Vagina (tissue), 2 donors: ENCODE measurements around the gene GAB2. TPM values are rescaled to one million over a fixed set of nuclear protein-coding genes. Genes with fewer than 3 reads are reported as not detected.

Source experiments
- DNase-seq, 2 donors: peaks; one replicate each; pipeline ENCODE4 v3.0.0-alpha.2; 2017; ENCODE audit errors: extremely low spot score in 2 of 2
- H3K27ac ChIP-seq: fragments of 200-600 bp; sonication (generic); one replicate; pipeline ENCODE4 v1.5.1; 2019
- H3K27me3 ChIP-seq: fragments of 200-600 bp; sonication (generic); one replicate; pipeline ENCODE4 v1.5.1; 2019
- H3K36me3 ChIP-seq, 2 donors: fragments of 200-600 bp; sonication (generic); one replicate each; pipeline ENCODE4 v1.5.1; 2017 to 2019
- H3K4me1 ChIP-seq: fragments of 200-600 bp; sonication (generic); one replicate; pipeline ENCODE4 v1.5.1; 2019
- H3K4me3 ChIP-seq, 2 donors: fragments of 200-600 bp; sonication (generic); 1 replicate in 1 of 2; 2 replicates in 1 of 2; pipeline ENCODE4 v1.5.1; 2016 to 2019
- H3K9me3 ChIP-seq: fragments of 200-600 bp; sonication (generic); one replicate; pipeline ENCODE4 v1.5.1; 2019
- POLR2A ChIP-seq, 2 donors: fragments of 450-650 bp; IDR thresholded peaks; one replicate each; pipeline ENCODE4 v1.6.1; 2017; ENCODE audit warnings: antibody characterized with exemption in 2 of 2, mild to moderate bottlenecking in 2 of 2, moderate library complexity in 2 of 2
- POLR2AphosphoS5 ChIP-seq, 2 donors: sonication (generic); formaldehyde crosslinking; IDR thresholded peaks; one replicate each; pipeline ENCODE4 v1.9.0; 2017; ENCODE audit warnings: antibody characterized with exemption in 2 of 2, mild to moderate bottlenecking in 2 of 2, low read depth in 1 of 2; ENCODE audit not compliant: insufficient read depth in 1 of 2
- intact Hi-C: fragments of 100-400 bp; cut with DNase I; formaldehyde crosslinking; loops from one replicate; pipeline ENCODE4 v1.15.1; 2023
- total RNA-seq: library from RNA; depleted of rRNA; stranded (reverse); fragments of >200 nt; gene quantifications from one replicate; pipeline ENCODE4 v1.2.3, GENCODE V29; 2016
- TF ChIP-seq, protein P1 (sequence below), 3 experiments: fragments of 450-650 bp in 2 of 3; fragments of 200-600 bp in 1 of 3; sonication (generic) in 1 of 3; IDR thresholded peaks; one replicate each; pipeline ENCODE4 v1.5.1; 2017 to 2019; ENCODE audit warnings: antibody characterized with exemption in 3 of 3, mild to moderate bottlenecking in 2 of 3, moderate library complexity in 2 of 3

The GAB2 gene
- total RNA-seq, 1 donor from 2014 or later: 24.6 TPM

DNA sequence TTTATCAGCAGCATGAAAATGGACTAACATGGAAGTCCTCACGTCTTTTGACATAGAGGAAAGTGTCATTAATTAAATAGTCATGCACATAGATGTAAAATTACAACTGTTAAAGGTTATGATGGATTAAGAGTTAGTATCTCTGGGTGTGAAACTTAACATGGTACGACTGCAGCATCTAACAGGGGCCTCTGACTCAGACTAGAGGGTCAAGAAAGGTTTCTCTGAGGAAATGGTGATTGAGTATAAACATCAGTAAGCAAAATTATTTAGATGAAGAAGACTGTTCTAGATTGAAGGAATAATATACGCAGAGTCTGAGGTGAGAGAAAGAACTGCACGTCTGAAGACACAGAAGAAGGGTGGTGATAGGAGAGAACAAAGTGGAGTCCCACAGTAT lies 42.1 kb upstream of the GAB2 start:
- TF ChIP-seq POLR2AphosphoS5 (IDR thresholded peaks at IDR 0.05; ENCODE audit: insufficient read depth in 1 of 2, low read depth in 1 of 2) (no peak), POLR2A (IDR thresholded peaks at IDR 0.05) (no peak)
- TF ChIP-seq, protein P1, sequence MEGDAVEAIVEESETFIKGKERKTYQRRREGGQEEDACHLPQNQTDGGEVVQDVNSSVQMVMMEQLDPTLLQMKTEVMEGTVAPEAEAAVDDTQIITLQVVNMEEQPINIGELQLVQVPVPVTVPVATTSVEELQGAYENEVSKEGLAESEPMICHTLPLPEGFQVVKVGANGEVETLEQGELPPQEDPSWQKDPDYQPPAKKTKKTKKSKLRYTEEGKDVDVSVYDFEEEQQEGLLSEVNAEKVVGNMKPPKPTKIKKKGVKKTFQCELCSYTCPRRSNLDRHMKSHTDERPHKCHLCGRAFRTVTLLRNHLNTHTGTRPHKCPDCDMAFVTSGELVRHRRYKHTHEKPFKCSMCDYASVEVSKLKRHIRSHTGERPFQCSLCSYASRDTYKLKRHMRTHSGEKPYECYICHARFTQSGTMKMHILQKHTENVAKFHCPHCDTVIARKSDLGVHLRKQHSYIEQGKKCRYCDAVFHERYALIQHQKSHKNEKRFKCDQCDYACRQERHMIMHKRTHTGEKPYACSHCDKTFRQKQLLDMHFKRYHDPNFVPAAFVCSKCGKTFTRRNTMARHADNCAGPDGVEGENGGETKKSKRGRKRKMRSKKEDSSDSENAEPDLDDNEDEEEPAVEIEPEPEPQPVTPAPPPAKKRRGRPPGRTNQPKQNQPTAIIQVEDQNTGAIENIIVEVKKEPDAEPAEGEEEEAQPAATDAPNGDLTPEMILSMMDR (IDR thresholded peaks at IDR 0.05): no peak
- peaks cover 0 to 9% of the 10 kb centered on the region in 2 donors for H3K36me3 ChIP-seq

DNA sequence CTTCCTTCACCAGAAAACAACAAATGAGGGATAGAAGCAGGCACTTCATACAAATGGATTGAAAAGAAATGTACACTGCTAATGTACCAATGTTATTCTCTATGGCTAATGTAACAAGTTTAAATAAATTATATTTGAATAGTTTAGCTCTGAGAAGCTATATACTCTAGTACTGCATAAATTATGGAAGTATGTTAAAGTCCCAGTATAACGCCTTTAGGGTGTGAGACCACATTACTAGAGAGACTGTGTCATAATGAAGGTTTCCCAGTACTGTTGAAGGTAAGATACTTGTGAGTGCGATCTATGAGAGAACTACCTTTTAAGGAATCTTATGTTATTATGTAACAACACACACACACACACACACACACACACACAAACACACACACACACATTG lies 39.8 kb upstream of the GAB2 start:
- Histone ChIP-seq H3K4me3 (no peak overlapping the region), H3K4me1 (no peaks in the 10 kb centered on the region), H3K9me3 (no peaks in the 10 kb centered on the region), H3K36me3 (peaks cover 0 to 9% of the 10 kb centered on the region in 2 donors), H3K27me3 (no peaks in the 10 kb centered on the region), H3K27ac (no peak overlapping the region)
- TF ChIP-seq, protein P1 (IDR thresholded peaks at IDR 0.05): no peak
- TF ChIP-seq POLR2A (IDR thresholded peaks at IDR 0.05) (no peak), POLR2AphosphoS5 (IDR thresholded peaks at IDR 0.05; ENCODE audit: insufficient read depth in 1 of 2, low read depth in 1 of 2) (no peak)
- intact Hi-C loops: no loop called here
- DNase-seq: no peak

More for the DNA sequence above, 42.1 kb upstream of the GAB2 start:
- no peak overlapping the region for H3K4me3 ChIP-seq
- DNase-seq: no peak
- H3K27me3 ChIP-seq: no peaks in the 10 kb centered on the region
- H3K4me1 ChIP-seq: no peaks in the 10 kb centered on the region
- H3K27ac ChIP-seq: no peak overlapping the region
- no peaks in the 10 kb centered on the region for H3K9me3 ChIP-seq
- intact Hi-C loops: no loop called here

DNA sequence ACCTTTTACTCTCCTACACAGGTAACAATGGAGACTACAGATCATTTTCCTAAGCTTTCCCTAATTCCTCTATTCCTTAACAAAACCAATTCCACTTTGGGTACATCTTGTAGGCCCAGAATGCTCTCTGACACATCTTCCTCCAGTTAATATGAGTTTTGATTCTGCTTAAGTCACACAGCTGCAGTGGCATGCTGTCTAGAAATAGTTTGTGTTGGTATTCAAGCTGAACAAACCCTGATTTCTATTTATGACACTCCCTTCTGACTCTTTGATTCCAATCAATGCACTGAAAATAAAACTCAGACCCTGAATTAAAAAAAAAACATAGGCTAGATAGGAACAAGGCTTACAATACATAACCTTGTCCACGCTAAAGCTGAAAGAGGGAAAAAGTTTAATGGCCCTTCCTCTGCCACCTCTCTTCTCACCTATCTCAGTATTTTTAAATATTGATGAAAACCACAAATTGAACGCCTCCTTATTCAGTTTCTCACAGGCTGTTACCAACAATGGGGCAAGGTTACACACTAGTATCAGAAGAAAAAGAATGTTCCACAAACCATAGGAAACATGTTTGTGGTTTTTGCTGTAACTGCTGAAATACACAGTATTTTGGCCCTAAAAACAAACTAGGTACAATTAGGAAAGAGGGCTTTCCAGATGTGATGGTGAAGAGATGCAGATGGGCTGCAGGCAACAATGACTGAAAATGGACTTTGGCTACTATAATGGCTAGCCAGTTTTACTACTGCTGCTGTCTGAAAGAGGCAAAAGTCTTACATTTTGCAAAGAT lies 35.7 kb upstream of the GAB2 start:
- Histone ChIP-seq H3K27me3 (no peaks in the 10 kb centered on the region), H3K36me3 (no peaks in the 10 kb centered on the region), H3K4me3 (no peak overlapping the region), H3K9me3 (no peaks in the 10 kb centered on the region), H3K27ac (no peak overlapping the region), H3K4me1 (no peaks in the 10 kb centered on the region)
- no peak for DNase-seq
- intact Hi-C loops: no loop called here
- TF ChIP-seq POLR2AphosphoS5 (IDR thresholded peaks at IDR 0.05; ENCODE audit: insufficient read depth in 1 of 2, low read depth in 1 of 2): no peak
- TF ChIP-seq, protein P1 (IDR thresholded peaks at IDR 0.05): no peak
- TF ChIP-seq POLR2A (IDR thresholded peaks at IDR 0.05): no peak

DNA sequence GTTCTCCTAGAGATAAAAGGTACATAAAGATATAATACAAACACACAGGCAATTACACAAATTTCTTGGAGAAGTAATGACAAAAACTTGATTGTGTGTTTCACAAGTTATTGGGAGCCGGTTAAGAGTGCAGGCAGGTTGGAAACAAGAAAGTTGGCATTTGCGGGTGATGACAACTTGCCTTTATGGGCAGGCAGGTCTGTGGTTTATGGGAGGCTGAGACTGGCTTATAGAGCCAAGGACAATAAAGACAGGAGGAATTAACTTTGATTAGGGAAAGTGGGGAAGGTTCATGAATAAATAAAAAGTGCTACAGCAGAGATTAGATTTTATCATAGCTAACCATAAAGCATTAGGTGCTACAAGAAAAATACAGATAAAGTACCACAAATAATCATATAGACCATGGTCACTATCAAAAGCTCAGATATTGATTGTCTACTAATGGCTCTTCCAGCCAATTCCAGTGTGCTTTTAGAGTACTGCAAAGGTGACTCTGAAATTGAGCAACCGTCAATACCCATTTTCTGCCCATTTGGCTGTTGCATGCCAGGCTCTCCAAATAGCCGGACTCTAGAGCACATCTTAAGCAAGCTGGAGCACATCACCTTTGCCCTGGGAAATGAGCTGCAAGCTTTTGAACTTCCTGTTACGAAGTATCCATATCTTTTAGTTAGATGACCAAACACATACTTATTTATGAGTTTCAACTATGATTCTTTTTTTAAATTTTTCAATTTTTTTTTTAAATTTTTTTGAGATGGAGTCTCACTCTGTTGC lies 33.9 kb upstream of the GAB2 start:
- no peak for DNase-seq
- no peak overlapping the region for H3K27ac ChIP-seq
- intact Hi-C loops: no loop called here
- TF ChIP-seq, protein P1 (IDR thresholded peaks at IDR 0.05): no peak
- TF ChIP-seq POLR2AphosphoS5 (IDR thresholded peaks at IDR 0.05; ENCODE audit: insufficient read depth in 1 of 2, low read depth in 1 of 2): no peak
- TF ChIP-seq POLR2A (IDR thresholded peaks at IDR 0.05): no peak
- H3K36me3 ChIP-seq: no peaks in the 10 kb centered on the region
- H3K27me3 ChIP-seq: no peaks in the 10 kb centered on the region
- H3K4me1 ChIP-seq: no peaks in the 10 kb centered on the region
- no peak overlapping the region for H3K4me3 ChIP-seq
- H3K9me3 ChIP-seq: no peaks in the 10 kb centered on the region
